ENCODE results near the gene LPCAT1.

Gene LPCAT1

DNA sequence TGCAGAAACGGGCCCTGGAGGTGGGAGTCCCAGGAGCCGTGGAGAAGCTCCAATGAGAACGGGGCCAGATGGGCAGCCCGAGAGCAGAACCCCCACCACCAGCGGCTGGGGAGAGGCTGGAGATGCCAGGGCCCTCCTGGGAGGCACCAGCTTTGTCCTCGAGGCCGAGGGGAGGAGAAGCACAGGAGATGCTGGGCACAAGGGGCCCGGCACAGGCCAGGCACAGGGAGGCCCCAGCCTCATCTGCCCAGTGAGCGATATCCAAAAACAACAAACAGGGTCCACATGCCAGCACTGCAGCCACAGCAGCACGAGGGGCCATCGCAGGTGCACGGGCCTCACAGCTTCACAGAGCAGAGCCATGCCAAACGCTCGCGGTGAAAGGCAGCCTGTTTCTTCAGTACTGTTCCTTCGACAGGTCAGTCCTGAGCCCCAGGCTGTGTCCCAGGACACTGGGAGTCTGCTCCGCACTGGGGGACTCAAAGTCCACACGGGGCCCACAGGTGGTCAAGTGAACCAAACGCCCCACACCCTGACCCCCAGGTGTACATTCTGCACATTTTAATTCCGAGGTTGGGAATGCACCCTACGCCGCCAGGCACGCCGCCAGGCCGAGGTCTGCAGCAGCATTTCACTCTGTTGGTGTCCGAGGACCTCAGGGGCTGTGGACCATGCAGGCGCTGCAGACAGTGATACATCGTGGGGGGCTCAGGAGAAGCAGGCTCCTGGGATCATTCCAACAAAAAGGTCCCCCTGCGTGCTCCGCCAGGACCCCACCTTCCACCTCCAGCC, 9.5 kb downstream of the LPCAT1 start:
- TF ChIP-seq, protein P1, sequence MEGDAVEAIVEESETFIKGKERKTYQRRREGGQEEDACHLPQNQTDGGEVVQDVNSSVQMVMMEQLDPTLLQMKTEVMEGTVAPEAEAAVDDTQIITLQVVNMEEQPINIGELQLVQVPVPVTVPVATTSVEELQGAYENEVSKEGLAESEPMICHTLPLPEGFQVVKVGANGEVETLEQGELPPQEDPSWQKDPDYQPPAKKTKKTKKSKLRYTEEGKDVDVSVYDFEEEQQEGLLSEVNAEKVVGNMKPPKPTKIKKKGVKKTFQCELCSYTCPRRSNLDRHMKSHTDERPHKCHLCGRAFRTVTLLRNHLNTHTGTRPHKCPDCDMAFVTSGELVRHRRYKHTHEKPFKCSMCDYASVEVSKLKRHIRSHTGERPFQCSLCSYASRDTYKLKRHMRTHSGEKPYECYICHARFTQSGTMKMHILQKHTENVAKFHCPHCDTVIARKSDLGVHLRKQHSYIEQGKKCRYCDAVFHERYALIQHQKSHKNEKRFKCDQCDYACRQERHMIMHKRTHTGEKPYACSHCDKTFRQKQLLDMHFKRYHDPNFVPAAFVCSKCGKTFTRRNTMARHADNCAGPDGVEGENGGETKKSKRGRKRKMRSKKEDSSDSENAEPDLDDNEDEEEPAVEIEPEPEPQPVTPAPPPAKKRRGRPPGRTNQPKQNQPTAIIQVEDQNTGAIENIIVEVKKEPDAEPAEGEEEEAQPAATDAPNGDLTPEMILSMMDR (conservative IDR thresholded peaks at IDR 0.05; ENCODE audit: control insufficient read depth, insufficient read depth, low read depth, low read length) = no peak
- no peak for DNase-seq (ENCODE audit: low read depth)
- H3K4me3 ChIP-seq (ENCODE audit: control insufficient read depth, low read depth, low read length) = no peak overlapping the region

DNA sequence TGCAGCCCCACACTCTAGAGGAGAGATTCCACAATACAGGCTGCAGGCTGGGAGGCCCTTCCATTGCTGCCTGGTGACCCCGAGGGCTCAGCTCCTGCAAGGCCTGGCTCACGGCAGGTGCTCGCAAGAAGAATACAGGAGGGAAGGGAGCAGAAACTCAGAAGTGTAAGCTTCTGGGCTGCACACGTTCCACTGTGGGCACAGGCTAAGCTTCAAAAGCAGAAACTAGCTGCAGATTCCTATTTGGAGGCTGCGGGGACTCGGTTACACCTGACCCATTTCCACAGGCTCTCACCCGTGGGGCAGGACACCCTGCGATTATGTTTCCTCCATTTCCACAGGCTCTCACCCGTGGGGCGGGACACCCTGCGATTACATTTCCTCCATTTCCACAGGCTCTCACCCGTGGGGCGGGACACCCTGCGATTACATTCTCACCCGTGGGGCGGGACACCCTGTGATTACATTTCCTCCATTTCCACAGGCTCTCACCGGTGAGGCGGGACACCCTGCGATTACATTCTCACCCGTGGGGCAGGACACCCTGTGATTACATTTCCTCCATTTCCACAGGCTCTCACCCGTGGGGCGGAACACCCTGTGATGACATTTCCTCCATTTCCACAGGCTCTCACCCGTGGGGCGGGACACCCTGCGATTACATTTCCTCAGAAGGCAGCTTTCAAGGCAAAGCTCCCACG, 10.3 kb downstream of the LPCAT1 start:
- TF ChIP-seq, protein P1 (conservative IDR thresholded peaks at IDR 0.05; ENCODE audit: control insufficient read depth, insufficient read depth, low read depth, low read length) = no peak
- H3K4me3 ChIP-seq (ENCODE audit: control insufficient read depth, low read depth, low read length) = no peak overlapping the region
- no peak for DNase-seq (ENCODE audit: low read depth)

DNA sequence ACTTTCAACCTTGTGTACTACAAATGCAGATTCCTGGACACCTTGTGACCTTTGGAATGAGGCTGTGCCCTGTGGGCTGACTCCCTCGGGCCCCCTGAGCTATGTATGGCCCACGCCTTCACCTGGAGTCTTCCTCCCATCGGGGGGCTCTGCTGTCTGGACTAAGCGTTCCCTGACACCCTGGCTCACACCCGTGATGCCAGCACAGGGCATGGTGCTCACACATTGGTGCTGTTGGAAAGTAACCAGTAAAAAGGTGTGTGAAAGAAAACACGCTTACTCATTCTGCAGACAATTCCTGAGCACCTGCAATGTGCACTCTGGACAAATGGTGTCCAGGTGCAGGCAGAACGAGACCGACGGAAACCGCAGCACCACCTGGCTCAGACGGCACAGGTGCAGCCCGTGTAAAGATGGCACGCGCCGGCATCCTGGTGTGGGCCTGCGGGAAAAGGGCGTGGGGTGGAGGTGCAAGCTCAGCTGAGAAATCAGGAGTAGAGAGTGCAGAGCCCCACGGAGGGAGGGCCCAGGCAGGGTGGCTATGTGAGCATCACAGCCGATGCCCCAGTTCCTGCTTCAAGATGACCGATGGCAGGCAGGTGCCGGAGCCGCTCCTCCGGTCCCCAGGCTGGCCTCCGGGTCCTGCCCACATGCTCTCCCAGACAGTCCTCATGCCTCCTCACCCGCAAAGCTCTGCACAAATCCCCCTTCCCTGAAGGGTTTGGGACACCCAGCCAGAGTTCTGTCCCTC, 11.0 kb downstream of the LPCAT1 start:
- no peak overlapping the region for H3K4me3 ChIP-seq (ENCODE audit: control insufficient read depth, low read depth, low read length)
- no peak for DNase-seq (ENCODE audit: low read depth)

DNA sequence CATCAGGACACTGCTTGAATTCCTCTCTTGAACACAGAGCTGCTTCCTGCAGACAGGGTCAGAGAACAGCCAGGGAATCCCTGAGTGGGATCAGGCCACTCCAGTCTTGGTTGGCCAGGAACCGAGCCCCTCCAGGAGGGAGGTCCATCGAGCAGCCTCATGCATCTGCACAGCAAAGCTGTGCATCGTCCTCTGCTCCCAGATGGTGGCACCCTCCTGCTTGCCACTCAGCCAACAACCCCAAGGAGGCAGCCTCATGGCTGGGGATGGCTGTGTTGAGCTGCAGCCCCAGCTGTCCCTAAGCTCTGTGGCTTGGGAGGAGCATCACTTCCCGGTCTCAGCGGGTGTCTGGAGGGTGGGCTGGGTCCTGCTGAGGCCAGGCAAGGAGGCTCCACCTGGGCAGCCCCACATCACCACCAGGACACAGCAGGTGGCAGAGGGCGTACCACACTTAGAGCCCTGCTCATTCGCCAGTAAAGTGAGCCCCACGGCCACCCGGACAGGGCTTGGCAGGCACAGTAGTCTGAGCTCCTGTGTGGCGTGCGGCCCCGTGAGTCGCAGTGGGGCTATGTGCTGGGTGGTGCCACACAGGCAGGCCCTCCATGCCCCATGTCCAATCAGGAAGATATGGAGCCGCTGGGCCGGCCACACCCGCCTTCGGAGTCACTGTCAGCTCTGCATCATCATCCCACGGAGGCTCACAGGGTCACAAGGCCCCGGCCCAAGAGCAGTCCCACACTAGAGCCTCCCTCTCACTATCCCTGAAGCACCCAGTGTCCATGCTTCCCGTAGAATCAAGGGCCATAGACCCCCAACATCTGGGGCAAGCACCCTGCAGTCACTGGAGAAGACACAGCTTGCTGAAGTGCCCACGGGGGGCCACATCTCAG, 11.9 kb downstream of the LPCAT1 start:
- TF ChIP-seq, protein P1 (conservative IDR thresholded peaks at IDR 0.05; ENCODE audit: control insufficient read depth, insufficient read depth, low read depth, low read length) = peak; percentile 11
- peak; percentile 75 for DNase-seq (ENCODE audit: low read depth)
- no peak overlapping the region for H3K4me3 ChIP-seq (ENCODE audit: control insufficient read depth, low read depth, low read length)

More for the DNA sequence above, 11.0 kb downstream of the LPCAT1 start:
- TF ChIP-seq, protein P1 (conservative IDR thresholded peaks at IDR 0.05; ENCODE audit: control insufficient read depth, insufficient read depth, low read depth, low read length) = no peak

DNA sequence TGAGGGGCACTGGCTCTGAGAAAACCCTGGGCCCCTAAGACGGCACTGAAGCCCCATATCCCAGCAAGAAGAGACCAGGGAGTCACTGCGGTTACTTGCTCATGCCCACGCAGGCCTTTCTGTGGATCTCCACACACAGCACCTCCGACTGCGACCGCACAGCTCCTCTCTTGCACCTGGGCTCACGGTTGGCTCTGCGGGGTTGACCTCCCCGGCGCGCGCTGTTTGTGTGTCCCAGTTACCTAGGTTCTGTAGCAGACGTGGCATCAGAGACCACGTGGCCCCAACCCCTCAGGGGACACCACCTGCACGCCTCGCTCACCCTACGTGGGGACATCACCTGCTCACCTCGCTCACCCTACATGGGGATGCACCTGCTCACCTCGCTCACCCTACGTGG, 12.7 kb downstream of the LPCAT1 start:
- H3K4me3 ChIP-seq (ENCODE audit: control insufficient read depth, low read depth, low read length) = no peak overlapping the region
- TF ChIP-seq, protein P1 (conservative IDR thresholded peaks at IDR 0.05; ENCODE audit: control insufficient read depth, insufficient read depth, low read depth, low read length) = no peak
- DNase-seq (ENCODE audit: low read depth) = no peak

DNA sequence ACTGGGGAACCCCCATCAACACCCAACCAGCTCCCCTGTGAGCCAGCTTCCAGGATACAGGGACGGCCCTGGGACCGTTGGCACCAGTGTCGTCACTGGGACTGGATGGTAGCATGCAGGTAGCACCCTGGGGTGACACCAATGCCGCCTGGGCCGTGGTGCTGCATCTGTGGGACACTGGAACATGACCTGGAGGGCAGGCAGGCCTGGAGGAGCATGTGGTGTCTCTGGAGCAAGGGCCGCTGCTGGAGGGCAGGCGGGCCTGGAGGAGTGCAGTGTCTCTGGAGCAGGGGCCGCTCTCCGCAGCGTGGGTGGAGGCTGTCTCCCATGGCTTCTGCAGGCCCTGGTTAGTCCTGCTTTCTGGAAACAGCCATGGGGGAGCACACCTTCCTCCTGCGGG, 13.1 kb downstream of the LPCAT1 start:
- TF ChIP-seq, protein P1 (conservative IDR thresholded peaks at IDR 0.05; ENCODE audit: control insufficient read depth, insufficient read depth, low read depth, low read length) = no peak
- no peak overlapping the region for H3K4me3 ChIP-seq (ENCODE audit: control insufficient read depth, low read depth, low read length)
- DNase-seq (ENCODE audit: low read depth) = no peak

Data from fibroblast of mammary gland (primary cell).